ENCODE data around the gene KDM6A. TPM values are rescaled to one million over a fixed set of nuclear protein-coding genes. Genes with fewer than 3 reads are reported as not detected.

The KDM6A gene
- total RNA-seq, 1 experiment from 2014 or later = 45.0 TPM

- Mint-ChIP-seq H3K4me3 (peak overlapping the region; percentile 83), H3K4me1 (peaks cover 12% of the 10 kb centered on the region), H3K27me3 (ENCODE audit: low read depth) (no peaks in the 10 kb centered on the region), H3K36me3 (no peaks in the 10 kb centered on the region; the same call in 1 of the 2 replicates), H3K9me3 (no peaks in the 10 kb centered on the region), H3K27ac (peak overlapping the region; percentile 95)
- peak; percentile 26 for ATAC-seq
- CTCF ChIA-PET = interaction anchor here (0.6 to 1.0 kb wide), 4 partner anchors 27 to 922 kb away, joined by 4 to 8 read pairs (median 5); no protein-coding TSS in a partner anchor
- peak; percentile 39 for DNase-seq (ENCODE audit: low spot score)
- TF ChIP-seq ESRRA (CRISPR knock-in tag; IDR thresholded peaks at IDR 0.05; ENCODE audit: borderline replicate concordance) (peak; percentile 30; the same call in 1 of the 2 replicates), PRRX2 (CRISPR knock-in tag; IDR thresholded peaks at IDR 0.05) (no peak)
- POLR2A ChIA-PET = interaction anchor here (0.5 to 1.3 kb wide), 8 partner anchors 10 to 121 kb away, joined by 3 to 20 read pairs (median 4); no protein-coding TSS in a partner anchor
Measured at GRCh38 chrX:44871931-44872820, 812 bp upstream of the KDM6A start.

DNA sequence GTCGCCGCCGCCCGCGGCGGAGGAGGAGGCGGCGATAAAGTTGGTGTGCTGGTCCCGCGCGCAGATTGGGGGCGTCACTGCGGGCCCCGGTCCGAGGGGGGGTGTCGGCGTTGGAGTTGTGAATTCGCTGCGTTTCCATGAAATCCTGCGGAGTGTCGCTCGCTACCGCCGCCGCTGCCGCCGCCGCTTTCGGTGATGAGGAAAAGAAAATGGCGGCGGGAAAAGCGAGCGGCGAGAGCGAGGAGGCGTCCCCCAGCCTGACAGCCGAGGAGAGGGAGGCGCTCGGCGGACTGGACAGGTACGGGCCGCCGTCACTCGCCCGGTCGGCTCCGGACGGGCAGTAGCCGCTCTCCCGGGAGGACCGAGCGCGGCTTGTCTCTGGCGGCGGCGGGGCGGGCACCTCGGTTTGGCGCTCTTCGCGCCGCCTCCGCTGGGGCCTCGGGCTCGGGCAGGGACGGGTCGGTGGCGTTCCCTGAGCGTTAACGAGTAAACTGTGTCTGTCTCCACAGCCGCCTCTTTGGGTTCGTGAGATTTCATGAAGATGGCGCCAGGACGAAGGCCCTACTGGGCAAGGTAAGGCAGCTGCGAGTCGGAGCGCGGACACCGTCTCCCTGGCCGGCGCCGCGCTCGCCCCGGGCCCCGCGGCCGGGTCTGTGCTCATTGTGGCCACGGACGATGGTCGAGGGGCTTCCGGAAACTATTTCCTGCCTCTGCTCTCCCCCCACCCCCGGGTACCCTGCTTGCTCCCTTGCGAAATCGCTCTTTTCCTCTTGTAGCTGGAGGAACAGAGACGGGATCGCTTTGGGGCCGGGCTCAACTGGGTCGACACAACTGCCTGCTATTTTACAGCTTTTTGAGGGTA, 658 bp downstream of the KDM6A start:
- no peak for ATAC-seq
- H3K4me3 Mint-ChIP-seq = peak overlapping the region; percentile 91
- DNase-seq (ENCODE audit: low spot score) = peak; percentile 27
- H3K27ac Mint-ChIP-seq = peak overlapping the region; percentile 97; the same call in 1 of the 2 replicates
- no peaks in the 10 kb centered on the region for H3K27me3 Mint-ChIP-seq (ENCODE audit: low read depth)
- no peaks in the 10 kb centered on the region; the same call in 1 of the 2 replicates for H3K36me3 Mint-ChIP-seq
- no peak for TF ChIP-seq ZSCAN18 (CRISPR knock-in tag; IDR thresholded peaks at IDR 0.05)
- no peak for TF ChIP-seq NFATC4 (CRISPR knock-in tag; IDR thresholded peaks at IDR 0.05)
- TF ChIP-seq GABPB1 (CRISPR knock-in tag; IDR thresholded peaks at IDR 0.05) = no peak
- no peak for TF ChIP-seq SMAD3 (CRISPR knock-in tag; IDR thresholded peaks at IDR 0.05; ENCODE audit: borderline replicate concordance)
- TF ChIP-seq, protein P1, sequence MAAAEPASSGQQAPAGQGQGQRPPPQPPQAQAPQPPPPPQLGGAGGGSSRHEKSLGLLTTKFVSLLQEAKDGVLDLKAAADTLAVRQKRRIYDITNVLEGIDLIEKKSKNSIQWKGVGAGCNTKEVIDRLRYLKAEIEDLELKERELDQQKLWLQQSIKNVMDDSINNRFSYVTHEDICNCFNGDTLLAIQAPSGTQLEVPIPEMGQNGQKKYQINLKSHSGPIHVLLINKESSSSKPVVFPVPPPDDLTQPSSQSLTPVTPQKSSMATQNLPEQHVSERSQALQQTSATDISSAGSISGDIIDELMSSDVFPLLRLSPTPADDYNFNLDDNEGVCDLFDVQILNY (CRISPR knock-in tag; IDR thresholded peaks at IDR 0.05) = no peak
- no peak for TF ChIP-seq ATF1 (CRISPR knock-in tag; IDR thresholded peaks at IDR 0.05)
- TF ChIP-seq MXD4 (CRISPR knock-in tag; IDR thresholded peaks at IDR 0.05; ENCODE audit: borderline replicate concordance) = no peak
- TF ChIP-seq, protein P2, sequence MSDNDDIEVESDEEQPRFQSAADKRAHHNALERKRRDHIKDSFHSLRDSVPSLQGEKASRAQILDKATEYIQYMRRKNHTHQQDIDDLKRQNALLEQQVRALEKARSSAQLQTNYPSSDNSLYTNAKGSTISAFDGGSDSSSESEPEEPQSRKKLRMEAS (CRISPR knock-in tag; IDR thresholded peaks at IDR 0.05) = no peak
- no peak for TF ChIP-seq TEAD1 (CRISPR knock-in tag; IDR thresholded peaks at IDR 0.05)
- TF ChIP-seq, protein P3, sequence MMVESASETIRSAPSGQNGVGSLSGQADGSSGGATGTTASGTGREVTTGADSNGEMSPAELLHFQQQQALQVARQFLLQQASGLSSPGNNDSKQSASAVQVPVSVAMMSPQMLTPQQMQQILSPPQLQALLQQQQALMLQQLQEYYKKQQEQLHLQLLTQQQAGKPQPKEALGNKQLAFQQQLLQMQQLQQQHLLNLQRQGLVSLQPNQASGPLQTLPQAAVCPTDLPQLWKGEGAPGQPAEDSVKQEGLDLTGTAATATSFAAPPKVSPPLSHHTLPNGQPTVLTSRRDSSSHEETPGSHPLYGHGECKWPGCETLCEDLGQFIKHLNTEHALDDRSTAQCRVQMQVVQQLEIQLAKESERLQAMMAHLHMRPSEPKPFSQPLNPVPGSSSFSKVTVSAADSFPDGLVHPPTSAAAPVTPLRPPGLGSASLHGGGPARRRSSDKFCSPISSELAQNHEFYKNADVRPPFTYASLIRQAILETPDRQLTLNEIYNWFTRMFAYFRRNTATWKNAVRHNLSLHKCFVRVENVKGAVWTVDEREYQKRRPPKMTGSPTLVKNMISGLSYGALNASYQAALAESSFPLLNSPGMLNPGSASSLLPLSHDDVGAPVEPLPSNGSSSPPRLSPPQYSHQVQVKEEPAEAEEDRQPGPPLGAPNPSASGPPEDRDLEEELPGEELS (CRISPR knock-in tag; IDR thresholded peaks at IDR 0.05) = no peak
- no peak for TF ChIP-seq IRF1 (CRISPR knock-in tag; IDR thresholded peaks at IDR 0.05)
- no peak for TF ChIP-seq ZNF281 (CRISPR knock-in tag; IDR thresholded peaks at IDR 0.05)
- TF ChIP-seq NFYB (CRISPR knock-in tag; conservative IDR thresholded peaks at IDR 0.05; ENCODE audit: low read depth) = no peak
- TF ChIP-seq STAT6 (CRISPR knock-in tag; conservative IDR thresholded peaks at IDR 0.05; ENCODE audit: low read depth) = no peak
- TF ChIP-seq ZNF317 (CRISPR knock-in tag; IDR thresholded peaks at IDR 0.05; ENCODE audit: borderline replicate concordance, low read depth) = no peak
- no peak for TF ChIP-seq ZNF219 (CRISPR knock-in tag; IDR thresholded peaks at IDR 0.05; ENCODE audit: borderline replicate concordance)
- POLR2A ChIA-PET = interaction anchor here (0.5 to 1.3 kb wide), 9 partner anchors 8 to 153 kb away, joined by 3 to 20 read pairs (median 4); no protein-coding TSS in a partner anchor
- H3K9me3 Mint-ChIP-seq = no peaks in the 10 kb centered on the region
- CTCF ChIA-PET = interaction anchor here (0.6 to 1.0 kb wide), 4 partner anchors 25 to 924 kb away, joined by 4 to 8 read pairs (median 5); no protein-coding TSS in a partner anchor
- peaks cover 12% of the 10 kb centered on the region for H3K4me1 Mint-ChIP-seq

Measured in WTC11 (cell line).